Stimulated activated CD8-positive, alpha-beta memory T cell treated with anti-CD3 and anti-CD28 coated beads, Interleukin-7, amount 100 ng/mL, for 24 hours (primary cell): ENCODE results near the gene ABHD17B.
"Not testable (repeated sequence)": the region's sequence is repeated elsewhere in the genome, so short reads cannot be mapped to it uniquely, and the experiment has no call there.

Source experiments
- DNase-seq: peaks from one replicate; pipeline ENCODE4 v3.0.0-alpha.2; 2020; ENCODE audit warnings: low read depth

Gene ABHD17B

DNA sequence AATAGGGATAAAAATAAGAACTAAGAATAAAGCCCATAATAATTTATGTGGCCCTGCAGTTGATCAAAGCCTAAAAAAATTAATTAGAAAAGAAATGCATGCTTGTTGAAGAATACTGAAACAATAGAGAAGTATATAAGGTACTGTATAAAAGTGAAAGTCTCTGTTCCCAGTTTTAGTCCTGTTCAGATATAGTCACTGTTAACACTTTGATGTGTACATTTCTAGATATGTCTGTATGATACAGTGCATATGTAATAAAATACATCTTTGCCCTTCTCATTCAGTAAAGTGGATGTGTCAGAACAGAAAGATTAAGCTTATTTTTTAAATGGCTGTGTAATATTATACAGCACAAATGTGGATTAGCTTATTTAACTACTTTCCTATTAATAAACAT is 4.5 kb upstream of the ABHD17B start:
- no peak for DNase-seq

DNA sequence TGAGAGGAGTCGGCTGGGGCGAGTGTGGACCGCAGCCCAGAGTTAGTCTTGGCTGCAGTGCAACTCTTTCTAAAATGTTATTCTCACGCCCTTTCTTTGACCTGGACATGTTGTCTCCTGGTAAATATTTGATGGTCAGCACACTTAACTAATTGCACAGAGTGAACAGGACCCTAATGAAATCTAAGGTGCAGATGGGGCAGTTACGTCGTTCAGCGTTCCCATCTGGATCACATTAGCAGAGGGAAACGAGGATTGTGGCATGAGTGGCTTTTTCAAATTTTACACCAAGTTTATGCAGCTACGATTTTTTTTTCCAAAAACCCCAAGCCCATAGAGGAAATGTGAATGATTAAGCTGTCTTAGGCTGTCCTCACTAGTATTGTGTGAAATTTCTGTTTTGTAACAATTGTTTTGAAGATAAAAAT is 929 bp upstream of the ABHD17B start:
- DNase-seq = no peak

DNA sequence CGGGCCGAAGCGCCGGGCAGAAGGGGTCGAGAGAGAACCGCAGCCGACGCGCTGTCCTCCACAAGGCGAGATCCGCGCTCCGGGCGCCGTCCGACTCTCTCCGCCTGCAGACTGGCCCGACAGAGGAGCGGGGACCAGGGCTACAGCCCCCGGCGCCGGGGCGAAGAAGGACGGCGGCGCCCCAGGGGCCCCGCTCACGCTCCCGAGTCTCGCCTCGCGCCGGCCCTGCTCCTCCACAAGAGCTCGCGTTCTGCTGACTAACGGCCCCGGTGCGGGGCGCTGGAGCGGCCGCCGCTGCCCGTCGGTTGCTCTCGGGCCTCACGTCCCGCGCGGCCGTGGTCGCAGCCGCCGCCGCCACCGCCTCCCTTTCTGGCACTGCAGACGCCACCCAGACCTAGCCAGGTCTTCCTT is 338 bp downstream of the ABHD17B start:
- peak; percentile 4 for DNase-seq

DNA sequence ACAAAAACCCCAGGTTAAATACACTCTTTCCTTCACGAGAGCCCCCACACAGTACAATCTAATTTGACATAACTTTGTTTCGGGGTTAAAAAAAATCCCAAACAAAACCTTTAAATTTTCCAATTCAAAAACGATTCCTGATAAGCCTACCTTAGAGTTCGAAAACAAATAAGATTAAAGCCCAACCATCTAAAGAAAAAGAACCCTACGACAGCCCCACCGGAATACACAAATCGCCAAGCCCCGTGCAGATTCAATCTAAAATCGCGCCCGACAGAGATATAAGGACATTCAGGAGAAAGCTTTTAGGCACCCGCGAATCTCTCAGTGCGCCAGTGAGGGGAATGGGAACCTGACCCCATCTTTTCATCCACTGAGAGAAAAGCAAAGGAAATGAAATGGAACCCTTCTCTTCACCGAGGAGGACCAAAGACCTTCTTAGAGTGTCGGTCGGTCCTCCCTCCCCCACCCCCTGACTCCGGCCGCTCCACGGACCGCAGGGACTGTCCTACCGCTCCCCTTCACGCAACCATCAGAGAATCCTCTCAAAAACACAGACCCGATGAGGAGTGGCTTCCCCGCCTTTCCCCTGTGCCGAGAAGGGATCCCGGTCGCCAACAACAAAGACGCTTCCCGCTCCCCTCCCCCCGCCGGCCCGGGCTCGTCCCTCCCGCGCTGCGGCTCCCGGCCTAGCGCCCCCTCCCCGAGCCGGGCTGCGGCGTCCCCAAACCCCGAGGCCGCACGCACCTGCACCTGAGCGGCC is 925 bp downstream of the ABHD17B start:
- peak; percentile 12 for DNase-seq

DNA sequence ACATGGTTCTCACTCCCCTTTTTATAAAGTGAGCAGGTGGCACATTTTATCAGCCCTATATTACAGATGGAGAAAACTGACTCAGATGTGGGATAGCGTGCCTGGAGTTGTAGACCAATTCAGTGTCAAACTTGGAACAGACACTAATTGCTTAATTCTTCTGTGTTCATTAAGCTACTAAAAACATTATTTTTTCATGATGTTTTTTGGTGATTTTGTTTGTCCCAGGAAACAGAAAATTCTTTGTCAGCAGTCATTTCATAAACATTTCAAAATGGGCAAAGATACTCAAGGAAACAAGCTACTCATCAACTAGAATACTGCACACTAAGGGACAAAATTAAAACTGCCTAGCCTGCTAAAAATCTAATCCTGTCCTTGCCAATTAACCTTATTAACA is 2.2 kb downstream of the ABHD17B start:
- no peak for DNase-seq

DNA sequence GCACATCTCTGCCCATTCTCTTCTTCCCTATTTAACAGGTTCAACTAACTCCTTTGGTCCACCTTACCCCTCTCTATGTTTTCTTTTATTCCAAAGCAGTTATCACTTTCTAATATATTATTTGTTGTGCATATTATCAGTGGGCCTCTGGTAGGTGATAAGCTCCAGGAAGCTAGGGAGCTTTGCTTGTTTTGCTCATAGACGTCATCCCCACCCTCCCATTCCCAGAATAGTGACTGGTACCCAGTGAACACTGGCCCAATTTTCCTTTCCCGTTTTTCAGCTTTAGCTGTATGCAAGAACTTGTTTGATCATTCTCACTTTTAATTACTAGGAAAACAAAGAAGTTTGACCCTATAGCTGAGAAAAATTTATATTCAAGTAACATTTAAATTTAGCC is 6.9 kb downstream of the ABHD17B start:
- DNase-seq = no peak

DNA sequence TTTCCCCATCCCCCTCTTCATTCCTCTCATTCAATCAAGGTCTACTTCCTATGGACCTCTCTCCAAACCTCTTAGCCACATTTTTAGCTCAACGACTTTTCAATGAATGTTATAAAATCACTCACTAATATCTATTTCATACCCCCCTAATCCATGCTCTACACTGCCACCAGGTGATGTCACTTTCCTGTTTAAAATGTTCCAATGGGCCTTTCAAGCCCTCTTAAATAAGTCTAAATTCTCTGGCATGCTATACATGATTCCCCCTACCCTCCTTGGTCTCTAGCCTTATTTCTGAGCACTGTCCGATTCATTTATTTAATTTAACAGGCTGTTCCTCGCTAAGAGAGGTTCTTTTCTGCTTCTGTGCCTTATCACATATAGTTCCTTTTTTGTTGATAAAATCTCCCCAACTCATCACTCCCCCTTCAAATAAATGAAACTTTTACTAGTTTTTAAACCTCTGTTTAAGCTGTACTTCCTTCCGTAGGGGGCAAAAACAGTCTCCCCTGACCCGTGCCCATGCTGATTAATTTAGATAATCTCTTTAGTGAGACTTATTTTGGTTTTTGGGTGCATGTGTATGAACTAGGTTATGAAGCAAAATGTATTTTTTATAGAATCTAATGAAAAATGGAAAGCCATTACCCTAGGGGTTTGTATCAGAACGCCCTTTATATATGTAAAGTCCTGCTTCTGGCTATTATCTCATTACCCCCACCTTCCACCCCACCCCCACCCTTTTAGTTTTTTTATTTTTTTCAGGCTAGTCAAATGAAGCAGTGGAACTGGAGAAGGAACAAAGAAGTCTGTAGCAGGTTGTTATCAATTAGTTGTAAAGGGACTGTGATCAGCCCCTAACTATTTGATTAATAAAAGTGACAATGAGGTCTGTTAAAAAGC is 9.0 kb downstream of the ABHD17B start:
- DNase-seq = no peak

DNA sequence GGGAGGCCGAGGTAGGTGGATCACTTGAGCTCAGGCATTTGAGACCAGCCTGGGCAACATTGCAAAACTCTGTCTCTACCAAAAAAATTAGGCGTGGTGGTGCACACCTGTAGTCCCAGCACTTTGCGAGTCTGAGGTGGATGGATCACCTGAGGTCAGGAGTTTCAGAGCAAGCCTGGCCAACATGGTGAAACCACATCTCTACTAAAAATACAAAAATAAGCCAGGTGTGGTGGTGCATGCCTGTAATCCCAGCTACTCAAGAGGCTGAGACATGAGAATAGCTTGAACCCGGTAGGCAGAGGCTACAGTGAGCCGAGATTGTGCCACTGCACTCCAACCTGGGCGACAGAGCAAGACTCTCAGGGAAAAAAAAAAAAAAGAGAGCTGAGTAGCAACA is 12.2 kb downstream of the ABHD17B start:
- not testable (repeated sequence) for DNase-seq

DNA sequence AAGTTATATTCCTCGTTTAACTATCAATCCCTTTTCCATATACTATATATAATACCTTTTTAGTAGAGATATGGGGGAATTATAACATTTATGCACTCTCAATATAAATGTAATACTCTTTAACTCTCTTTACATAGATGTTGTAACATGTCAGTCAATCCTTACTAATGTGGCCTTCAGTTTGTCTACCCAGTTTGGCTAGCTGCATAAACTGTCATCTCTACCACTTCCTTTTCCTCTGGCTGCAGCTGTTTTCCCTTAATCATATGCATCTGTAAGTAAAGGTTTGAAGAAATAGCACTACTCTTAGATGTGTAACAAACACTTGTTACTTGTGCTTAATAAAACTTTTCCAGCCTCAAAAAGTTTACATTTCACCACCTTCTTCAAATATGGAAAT is 13.4 kb downstream of the ABHD17B start:
- DNase-seq = no peak

DNA sequence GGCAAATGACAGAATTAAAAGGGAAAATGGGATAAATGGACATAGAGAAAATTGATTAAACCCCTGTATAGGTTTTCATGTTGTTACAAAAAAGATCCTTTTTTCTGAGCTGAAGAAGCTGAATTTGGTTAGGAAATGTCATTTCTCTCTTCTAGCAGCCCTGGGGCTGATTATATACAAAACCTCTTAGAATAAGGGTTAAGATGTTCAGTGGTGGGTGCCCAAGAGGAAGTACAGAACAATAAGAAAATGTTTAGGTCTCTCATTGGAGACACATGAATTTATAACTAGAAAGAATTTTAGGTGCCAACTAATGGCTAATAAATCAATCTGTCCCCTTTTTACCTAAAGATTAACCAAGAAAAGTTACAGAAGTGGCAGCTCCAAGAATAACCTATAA is 14.2 kb downstream of the ABHD17B start:
- no peak for DNase-seq

DNA sequence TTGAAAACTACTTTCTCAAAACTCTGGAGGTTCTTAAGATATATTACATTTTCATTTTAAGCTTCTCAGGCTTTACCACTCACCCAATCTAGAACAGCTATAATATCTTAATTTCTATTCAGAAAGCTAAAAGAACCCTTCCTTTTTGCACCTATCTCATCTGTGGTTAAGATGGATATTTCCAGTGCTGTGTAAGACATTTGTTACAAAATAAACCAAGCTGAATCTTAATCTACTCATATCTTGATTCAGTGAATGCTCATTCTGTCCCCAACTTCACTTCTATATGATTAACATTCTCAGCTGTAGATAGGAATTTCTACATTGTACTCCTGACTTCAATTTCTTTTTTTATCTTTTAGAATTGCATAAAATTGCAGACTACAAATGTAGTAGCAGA is 15.0 kb downstream of the ABHD17B start:
- no peak for DNase-seq

DNA sequence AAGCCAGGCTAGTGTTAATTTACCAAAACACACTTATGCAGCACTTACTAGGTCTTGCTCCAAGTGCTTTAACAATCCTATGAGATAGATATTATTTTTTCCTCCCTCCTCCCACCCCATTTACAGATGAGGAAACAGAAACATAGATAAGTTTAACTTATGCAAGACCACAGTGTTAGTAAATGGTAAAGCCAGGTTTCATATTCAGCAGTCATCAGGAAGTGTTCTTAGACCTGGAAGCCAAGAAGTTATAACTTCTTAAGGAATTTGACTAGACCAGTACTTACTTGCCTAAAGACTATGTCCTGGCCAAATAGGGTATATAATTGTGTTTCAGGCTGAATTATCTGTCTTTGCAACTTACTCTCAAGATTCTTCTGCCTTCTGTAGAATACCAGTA is 15.9 kb downstream of the ABHD17B start:
- DNase-seq = no peak

DNA sequence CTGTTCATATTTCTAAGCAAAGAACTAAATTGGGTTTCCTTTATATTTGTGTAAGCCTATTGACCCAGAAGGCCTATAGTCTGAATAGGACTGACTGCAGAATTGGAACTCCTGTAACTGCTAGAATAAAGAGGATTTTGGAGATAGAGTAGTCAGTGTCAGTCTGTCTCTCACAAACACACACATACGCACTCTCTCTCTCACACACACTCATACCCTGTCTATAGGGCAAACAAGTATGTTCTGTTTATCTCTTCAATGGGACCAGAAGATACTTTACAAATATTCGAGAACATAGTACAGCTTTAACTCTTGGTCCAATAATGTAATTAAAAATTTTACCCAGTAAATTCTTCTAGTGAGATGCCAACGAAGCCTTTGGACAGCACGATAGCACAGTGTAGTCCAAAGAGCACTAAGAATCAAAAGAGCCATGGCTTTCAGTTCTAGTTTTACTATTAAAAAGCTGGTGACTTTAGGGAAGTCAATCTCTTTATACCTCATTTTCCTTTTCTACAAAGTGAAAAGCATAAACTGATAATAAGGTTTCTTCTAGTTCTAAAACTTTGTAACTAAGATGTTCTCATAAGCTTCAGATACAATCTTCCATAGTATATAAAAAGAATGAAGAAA is 19.3 kb downstream of the ABHD17B start:
- DNase-seq = no peak

DNA sequence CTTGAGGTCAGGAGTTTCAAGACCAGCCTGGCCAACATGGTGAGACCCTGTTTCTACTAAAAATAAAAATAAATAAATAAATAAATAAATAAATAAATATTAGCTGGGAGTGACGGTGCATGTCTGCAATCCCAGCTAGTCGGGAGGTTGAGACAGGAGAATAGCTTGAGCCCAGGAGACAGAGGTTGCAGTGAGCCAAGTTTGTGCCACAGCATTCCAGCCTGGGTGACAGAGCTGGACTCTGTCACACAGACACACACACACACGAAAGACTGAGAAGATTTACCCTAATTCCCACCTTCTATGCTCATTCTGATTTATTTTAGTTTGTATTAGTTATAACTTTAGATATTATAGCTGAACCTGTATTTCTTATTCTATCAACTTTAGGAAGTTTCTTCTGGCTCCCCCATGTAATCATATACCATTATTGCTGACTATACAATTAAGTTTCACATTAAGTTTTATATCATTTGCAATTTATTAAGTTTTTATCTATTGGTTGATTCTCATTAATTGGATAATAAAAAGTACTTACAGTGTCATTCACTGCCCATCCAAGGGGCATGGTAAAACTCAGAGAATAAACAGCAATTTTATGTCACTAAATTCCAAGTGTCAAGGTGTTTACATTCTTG is 20.8 kb downstream of the ABHD17B start:
- no peak for DNase-seq

DNA sequence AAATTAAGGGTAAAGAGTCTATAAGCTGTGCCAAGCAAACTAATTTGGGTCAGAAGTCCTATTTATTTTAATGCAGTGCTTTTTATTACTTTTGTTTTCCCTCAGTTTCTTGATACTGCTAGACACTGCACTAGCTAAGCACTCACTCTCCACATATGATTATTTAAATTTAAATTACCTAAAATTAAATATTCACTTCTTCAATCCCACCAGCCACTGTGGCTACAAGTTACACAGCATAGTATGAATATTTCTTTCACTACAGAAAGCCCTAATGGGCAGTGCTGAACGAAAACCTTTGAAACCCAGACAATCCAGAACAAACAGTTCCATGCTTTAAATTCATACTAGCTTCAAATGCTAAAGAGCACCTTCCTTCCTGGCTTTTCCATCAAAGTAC is 23.6 kb downstream of the ABHD17B start:
- DNase-seq = no peak

DNA sequence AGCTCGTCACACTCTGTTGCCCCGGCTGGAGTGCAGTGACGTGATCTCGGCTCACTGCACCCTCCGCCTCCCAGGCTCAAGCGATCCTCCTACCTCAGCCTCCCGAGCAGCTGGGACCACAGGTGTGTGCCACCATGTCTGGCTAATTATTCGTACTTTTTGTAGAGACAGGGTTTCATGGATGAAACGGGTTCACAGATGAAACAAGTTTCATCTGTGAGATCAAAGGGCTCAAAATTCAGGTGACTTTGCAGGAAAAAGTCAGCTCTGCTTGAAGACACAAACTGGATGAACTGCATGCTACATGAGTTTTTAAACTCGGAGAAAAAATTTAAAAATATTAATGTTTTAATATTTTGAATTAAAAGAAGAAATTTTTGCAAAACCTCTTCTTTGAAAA is 24.5 kb downstream of the ABHD17B start:
- DNase-seq = no peak

DNA sequence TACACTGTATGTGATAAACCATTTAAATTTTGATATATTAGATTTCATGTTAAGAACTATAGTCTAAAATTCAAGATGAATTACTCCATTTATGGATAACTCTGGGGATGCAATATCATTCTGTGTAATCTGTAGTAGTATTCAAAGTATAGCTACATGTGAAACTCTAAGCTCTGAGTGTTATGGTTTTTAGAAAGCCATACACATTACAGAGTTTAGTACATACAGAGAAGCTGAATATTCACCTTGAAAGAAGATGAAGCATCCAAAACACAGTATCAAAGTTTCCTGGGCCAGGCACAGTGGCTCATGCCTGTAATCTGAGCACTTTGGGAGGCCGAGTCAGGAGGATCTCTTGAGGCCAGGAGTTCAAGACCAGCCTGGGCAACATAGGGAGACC is 25.0 kb downstream of the ABHD17B start:
- DNase-seq = no peak

DNA sequence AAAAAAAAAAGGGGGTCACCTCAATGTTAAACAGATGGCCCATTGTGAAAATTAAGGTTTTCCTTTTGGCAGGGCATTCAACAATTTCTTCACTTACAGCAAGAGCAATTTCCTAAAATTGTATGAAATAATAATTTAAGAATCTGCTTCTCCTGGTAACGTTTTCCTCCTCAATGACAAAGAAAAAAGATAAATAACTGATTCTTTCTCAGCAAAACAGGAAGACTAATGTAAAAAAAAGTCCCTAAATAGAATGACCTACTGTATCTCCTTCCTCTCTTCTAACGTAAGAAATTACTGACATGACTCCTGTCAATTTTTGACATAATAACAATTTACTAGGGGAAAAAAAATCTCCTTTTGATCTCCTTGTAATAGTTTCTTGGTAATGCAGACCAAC is 25.5 kb downstream of the ABHD17B start:
- DNase-seq = no peak

DNA sequence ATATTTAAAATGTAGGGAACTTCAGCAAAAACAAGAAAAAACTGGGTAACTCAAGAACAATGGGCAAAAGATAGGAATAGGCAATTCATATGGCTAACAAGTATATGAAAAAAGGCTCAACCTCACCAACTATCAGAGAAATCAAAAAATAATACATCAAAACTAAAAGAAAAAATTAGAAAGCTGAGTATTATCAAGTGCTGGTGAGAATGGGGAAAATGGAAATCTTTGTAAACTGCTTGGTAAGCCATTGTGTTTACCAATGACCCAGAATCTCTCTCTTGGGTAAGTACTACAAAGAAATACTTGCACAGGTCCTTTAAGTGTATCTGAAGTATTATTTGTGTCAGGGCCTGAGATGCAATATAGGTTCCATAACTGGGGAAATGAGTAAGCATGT is 27.0 kb downstream of the ABHD17B start:
- no peak for DNase-seq

DNA sequence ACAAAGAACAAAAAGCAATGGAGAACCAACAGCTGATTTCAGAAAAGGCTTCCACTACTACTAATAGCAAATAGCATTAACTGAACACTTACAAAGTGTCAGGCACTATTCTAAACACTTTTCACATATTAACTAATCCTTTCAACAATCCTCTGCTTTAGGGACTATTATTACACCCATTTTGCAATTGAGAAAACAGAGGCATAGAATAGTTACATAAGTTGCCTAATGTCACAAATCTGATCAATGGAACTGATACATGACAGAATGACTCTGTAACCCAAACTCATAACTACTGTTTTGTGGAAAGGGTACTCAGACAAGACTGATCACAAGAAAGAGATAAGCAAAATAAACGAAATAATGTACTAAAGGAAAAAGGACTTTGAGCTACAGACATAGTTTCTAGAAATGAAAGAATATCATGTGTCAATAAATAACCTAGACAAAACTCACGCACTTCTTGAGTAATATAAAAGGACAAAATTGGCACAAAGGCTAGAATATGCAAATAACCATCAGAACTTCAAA is 31.3 kb downstream of the ABHD17B start:
- no peak for DNase-seq

DNA sequence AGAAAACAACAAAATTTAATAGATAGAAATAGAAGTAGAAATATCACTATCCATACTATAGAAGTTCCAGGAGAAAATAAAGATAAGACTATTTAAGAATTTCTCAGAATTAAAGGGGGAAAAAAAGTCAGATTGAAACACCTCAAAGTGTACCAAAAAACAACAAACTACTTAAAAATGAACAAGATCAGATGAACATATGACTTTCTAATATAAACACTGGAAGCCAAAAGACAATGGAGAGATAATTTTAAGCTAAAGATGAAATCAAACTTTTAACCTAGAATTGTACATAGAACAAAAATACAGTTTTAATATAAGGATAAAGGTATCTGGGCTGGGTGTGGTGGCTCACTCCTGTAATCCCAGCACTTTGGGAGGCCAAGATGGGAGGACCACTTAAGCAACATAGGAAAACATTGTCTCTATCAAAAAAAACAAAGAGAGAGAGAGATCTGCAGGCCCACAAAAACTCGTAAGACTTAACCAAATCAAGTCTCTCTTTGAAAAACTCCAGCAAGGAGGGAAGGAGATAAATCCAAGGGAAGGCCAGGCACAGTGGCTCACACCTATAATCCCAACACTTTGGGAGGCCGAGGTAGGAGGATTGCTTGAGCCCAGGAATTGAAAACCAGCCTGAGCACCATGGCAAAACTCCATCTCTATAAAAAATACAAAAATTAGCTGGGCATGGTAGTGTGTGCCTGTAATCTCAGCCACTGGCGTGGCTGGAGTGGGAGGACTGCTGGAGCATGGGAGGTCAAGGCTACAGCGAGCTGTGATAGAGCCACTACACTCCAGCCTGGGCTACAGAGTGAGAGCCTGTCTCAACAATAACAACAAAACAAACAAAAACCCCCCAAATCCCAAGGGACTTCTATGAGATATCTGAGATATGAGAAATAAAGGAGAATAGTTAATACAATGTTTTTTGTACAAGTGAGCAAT is 32.4 kb downstream of the ABHD17B start:
- no peak for DNase-seq
